Measurements from ENCODE around the gene TMSB15A. TPM values are rescaled to one million over a fixed set of nuclear protein-coding genes. Genes with fewer than 3 reads are reported as not detected.
"Not testable (repeated sequence)": the region's sequence is repeated elsewhere in the genome, so short reads cannot be mapped to it uniquely, and the experiment has no call there.

TMSB15A gene
- 21.0 TPM for polyA plus RNA-seq (2013, experiment 1 of 2; ENCODE audit: insufficient read length)
- 2.7 TPM for polyA plus RNA-seq (2013, experiment 2 of 2; ENCODE audit: insufficient read length)

GRCh38 chrX:102515975-102516941 lies at the start of gene TMSB15A:
TMSB15A (minus strand) TSS chrX:102516739.
- peak; percentile 62 for DNase-seq

DNA sequence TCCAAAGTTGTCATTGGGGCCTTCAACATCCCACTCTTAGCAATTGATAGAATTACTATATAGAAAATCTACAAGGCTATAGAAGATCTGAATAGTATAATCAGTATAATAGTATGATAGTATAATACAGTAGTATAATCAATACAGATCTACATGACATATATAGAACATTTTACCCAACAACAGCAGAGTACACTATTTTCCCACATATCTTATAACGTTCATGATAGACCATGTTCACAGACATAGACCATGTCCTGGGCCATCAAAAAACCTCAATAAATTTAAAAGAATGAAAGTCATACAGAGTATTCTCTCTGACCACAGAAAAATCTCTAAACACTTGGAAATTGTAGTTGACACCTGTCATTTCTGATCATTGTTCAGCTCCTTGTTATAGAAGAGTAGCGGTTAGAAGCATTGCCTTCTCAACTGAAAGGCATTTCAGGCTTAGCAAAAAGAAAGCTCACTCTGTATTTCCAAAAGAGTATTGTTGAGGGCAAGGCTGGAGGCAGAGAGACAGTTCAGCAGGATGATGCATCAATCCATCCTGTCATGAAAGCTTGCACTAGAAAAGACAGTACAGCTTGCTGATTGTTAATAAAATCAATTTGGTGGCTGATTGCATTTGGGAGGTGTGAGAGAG lies 44.0 kb upstream of the TMSB15A start:
- DNase-seq, result no peak

DNA sequence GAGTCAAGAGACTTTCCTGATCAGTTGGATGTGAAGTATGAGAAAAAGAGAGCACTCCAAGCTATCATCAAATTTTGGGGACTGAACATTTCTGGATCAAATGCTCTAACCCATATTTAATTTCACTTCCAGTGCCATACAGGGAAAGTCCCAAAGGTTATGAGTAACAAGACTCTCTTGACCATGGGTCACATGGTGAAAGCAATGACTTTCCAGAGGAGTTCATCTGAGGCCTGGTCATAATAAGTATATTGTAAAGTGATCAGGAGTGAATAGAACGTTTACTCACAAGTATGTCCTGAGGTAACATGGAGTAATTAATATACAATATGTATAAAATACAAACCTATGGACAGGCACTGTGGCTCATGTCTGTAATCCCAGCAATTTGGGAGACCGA lies 42.1 kb upstream of the TMSB15A start:
- no peak for DNase-seq

DNA sequence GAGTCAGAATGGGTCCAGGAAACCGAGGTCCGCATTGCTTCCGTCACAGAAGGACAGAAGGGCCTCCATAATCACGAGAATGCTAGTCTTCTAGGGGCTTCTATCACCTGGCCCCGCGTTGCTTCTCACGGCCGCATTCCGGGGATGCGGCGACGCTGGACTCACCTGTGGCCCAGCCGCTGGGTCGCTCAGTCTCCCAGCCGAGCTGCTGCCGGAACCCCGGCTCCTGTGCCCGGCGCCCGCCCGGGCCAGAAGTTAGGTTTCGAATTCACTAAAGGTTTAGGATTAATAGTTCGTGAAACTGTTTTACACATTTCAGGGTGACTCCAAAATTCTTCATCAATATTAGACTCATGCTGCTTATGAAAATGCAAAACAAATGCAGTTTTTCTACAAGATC lies 31.7 kb upstream of the TMSB15A start:
- DNase-seq, result no peak

DNA sequence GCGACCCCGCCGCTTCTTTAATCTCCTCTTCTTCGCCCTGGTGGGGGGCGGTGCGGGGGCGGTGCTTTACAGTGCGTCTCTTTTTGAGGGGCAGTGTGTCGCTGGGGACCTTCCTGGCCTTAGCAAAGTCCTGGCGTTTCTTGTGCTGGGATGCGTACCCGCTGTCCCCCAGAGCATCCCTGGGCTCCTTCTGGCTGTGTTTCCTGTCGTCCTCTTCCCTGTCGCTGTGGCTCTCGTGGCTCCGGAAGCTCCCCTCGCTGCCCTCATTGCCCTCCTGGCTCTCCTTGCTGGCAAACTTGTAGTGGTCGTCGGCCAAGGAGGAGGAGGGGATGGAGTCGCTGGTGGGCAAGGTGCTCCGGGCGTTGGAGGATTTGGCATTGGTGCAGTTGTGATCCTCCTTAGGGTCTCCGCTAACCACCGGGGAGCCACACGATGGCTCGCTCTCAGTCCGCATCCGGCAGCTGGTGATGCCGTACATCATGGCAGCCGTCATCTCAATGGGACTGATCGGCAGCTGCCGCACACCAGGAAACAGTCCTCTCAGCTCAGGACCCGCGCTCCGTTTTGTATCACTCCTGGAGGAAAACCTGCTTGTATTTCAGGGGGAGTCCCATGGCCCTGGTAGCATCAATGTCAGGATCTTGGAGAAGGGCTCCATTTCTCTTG lies 30.4 kb upstream of the TMSB15A start:
- peak; percentile 2 for DNase-seq

DNA sequence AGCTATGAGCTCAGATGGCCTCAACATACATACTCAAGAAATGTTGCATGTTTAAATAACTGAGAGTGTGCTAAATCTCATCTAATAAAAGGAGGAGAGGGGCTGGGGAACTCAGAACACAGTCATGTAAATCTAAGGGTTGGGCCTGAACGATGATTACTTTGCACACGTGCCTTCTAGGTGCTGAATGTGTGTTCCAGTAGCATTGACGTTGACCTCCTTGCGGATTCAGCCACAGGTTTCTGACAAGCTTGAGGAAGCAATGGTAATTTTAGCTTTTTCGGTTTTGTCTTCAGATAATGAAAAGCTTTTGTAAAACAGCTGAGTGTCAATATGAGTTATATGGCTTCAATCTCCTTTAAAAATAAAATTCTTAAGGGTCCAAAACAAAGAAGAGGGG lies 29.6 kb upstream of the TMSB15A start:
- not testable (repeated sequence) for DNase-seq

DNA sequence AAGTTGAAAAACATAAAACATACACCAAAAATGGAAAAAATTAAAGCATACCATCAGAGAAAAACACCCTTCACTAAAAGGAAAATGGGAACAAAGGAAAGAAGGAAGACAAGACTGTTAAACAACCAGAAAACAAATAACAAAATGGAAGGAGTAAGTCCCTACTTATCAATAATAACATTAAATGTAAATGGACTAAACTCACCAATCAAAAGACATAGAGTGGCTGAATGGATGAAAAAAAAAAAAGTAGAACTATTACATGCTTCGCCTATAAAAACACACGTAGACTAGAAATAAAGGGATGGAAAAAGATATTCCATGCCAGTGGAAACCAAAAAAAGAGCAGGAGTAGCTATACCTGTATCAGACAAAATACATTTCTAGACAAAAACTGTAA lies 19.4 kb upstream of the TMSB15A start:
- no peak for DNase-seq

- DNase-seq, result peak; percentile 35
Observed at GRCh38 chrX:102517326-102517725, 787 bp upstream of the TMSB15A start.

GRCh38 chrX:102514536-102514935 lies 2.0 kb downstream of the TMSB15A start:
- DNase-seq, result no peak

GRCh38 chrX:102498732-102499131 lies 17.8 kb downstream of the TMSB15A start:
- DNase-seq, result no peak

DNA sequence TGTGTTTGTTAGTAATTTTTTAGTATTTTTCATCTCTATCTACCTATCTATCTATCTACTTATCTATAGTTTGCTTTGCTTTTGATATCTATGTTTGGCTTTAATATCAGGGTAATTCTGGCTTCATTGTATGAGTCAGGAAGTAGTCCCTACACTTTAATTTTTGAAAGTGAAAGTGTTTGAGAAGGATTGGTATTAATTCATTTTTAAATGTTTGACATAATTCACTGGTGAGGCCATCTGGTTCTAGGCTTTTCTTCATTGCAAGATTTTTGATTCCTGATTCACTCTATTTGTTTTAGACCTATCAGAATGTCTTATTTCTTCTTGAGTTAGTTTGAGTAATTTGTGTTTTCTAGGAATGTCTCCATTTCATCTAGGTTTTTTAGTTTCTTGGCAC lies 24.8 kb downstream of the TMSB15A start:
- DNase-seq, result peak; percentile 47

- not testable (repeated sequence) for DNase-seq
Observed at GRCh38 chrX:102478765-102479164, 37.8 kb downstream of the TMSB15A start.

- not testable (repeated sequence) for DNase-seq
Observed at GRCh38 chrX:102471762-102472220, 44.7 kb downstream of the TMSB15A start, which contains the start of gene TCP11X2. TCP11X2 (minus strand) TSS chrX:102471812.

GRCh38 chrX:102470215-102470614 lies 46.3 kb downstream of the TMSB15A start:
- not testable (repeated sequence) for DNase-seq
